GM18505 (cell line): ENCODE results near the gene NLRC4.
"Not testable (repeated sequence)": the region's sequence is repeated elsewhere in the genome, so short reads cannot be mapped to it uniquely, and the experiment has no call there.

ENCODE experiments used
- ATAC-seq: cut with Tn5 transposase; IDR thresholded peaks from one replicate; pipeline ENCODE4 v1.9.1; 2021; ENCODE audit not compliant: unreplicated experiment
- POLR2A ChIP-seq: IDR thresholded peaks from 4 replicates; pipeline ENCODE4 v1.6.1; 2011; ENCODE audit warnings: borderline replicate concordance; ENCODE audit not compliant: insufficient read depth, insufficient read length; ENCODE audit errors: extremely low read depth

Gene NLRC4

GRCh38 chr2:32228181-32228580 is 36.5 kb downstream of the NLRC4 start:
- no peak for TF ChIP-seq POLR2A
- no peak for ATAC-seq

- no peak for ATAC-seq
Observed at GRCh38 chr2:32227492-32227891, 37.2 kb downstream of the NLRC4 start.

GRCh38 chr2:32222966-32223365 is 41.7 kb downstream of the NLRC4 start:
- no peak for TF ChIP-seq POLR2A
- ATAC-seq = no peak

More at GRCh38 chr2:32227492-32227891, 37.2 kb downstream of the NLRC4 start:
- no peak for TF ChIP-seq POLR2A

- no peak for ATAC-seq
- no peak for TF ChIP-seq POLR2A
Observed at GRCh38 chr2:32220445-32220844, 44.2 kb downstream of the NLRC4 start.

- no peak for ATAC-seq
- TF ChIP-seq POLR2A = no peak
Observed at GRCh38 chr2:32212295-32212694, 52.4 kb downstream of the NLRC4 start.

GRCh38 chr2:32210767-32211408 is 53.8 kb downstream of the NLRC4 start:
- ATAC-seq = no peak
- TF ChIP-seq POLR2A = no peak

GRCh38 chr2:32203428-32203827 is 61.3 kb downstream of the NLRC4 start:
- ATAC-seq = not testable (repeated sequence)

GRCh38 chr2:32200814-32201213 is 63.9 kb downstream of the NLRC4 start:
- ATAC-seq = no peak
- TF ChIP-seq POLR2A = no peak

GRCh38 chr2:32192418-32192817 is 72.3 kb downstream of the NLRC4 start:
- TF ChIP-seq POLR2A = no peak

GRCh38 chr2:32189011-32189410 is 75.7 kb downstream of the NLRC4 start:
- ATAC-seq = no peak

More at GRCh38 chr2:32192418-32192817, 72.3 kb downstream of the NLRC4 start:
- no peak for ATAC-seq

GRCh38 chr2:32182667-32183066 is 82.0 kb downstream of the NLRC4 start:
- no peak for ATAC-seq
- TF ChIP-seq POLR2A = no peak

More at GRCh38 chr2:32189011-32189410, 75.7 kb downstream of the NLRC4 start:
- no peak for TF ChIP-seq POLR2A
